Measurements from ENCODE around the gene RNF135. TPM values are rescaled to one million over a fixed set of nuclear protein-coding genes. Genes with fewer than 3 reads are reported as not detected.
A peak's percentile ranks its signal among the peaks of the same experiment; 100 is the strongest.
"Not testable (repeated sequence)": the region's sequence is repeated elsewhere in the genome, so short reads cannot be mapped to it uniquely, and the experiment has no call there.

Gene RNF135
- total RNA-seq, 2 experiments from 2014 or later = 0.29 TPM; not detected in 1

DNA sequence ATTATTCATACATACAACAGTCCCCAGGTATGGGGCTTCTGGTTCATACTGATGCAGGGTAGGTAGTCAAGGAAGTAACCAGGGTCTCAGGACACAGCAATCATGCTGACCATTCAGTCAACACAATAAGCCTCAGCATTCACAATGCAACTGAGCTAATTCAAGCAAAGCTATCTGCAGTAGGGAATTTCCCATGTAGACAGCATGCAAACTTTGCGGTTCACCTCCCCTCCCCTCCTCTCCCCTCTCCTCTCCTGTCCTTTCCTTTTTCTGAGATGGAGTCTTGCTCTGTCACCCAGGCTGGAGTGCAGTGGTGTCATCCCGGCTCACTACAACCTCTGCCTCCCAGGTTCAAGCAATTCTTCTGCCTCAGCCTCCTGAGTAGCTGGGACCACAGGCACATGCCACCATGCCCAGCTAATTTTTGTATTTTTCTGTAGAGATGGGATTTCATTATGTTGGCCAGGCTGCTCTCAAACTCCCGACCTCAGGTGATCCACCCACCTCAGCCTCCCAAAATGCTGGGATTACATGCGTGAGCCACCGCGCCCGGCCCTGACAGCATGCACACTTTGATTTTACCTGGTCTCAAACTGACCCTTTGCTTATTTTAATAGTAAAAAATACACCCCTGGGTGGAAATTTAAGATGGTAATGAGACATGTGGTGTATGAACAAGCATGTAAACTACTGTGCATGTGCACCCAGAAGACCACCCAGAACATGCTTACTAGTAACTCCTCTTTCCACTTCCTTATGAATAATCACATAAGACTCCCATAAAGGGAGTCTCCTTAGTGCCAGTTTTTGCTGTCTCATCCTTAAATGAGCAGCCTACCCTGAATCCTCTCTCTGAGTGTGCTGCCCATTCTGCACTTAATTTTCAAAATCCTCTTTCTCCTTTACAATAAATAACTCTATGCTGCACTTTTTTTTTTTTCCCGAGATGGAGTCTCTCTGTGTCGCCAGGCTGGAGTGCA lies 9.3 kb upstream of the RNF135 start:
- peak; percentile 57 for DNase-seq (ENCODE audit: low spot score)
- peaks cover 48% of the 10 kb centered on the region for H3K4me1 ChIP-seq (ENCODE audit: insufficient read depth, low read length, poor library complexity, severe bottlenecking)
- no peaks in the 10 kb centered on the region for H3K9me2 ChIP-seq (ENCODE audit: insufficient read depth, low read length)
- intact Hi-C loops (cut with micrococcal nuclease; ENCODE audit: unreplicated experiment) = no loop called here
- H4K20me1 ChIP-seq (ENCODE audit: insufficient read depth, low read length) = no peaks in the 10 kb centered on the region
- H3K4me2 ChIP-seq (ENCODE audit: low read length) = peak overlapping the region; percentile 70
- 0 out of 2 replicates have a peak, but pooled peaks cover 6% of the 10 kb centered on the region for H3K9me3 ChIP-seq (ENCODE audit: low read length)
- no TSS peak for BruUV-seq (replicated peaks)
- peak overlapping the region; percentile 27 for H3K27ac ChIP-seq (ENCODE audit: low read depth, low read length, poor library complexity, severe bottlenecking)
- TF ChIP-seq EZH2phosphoT487 (IDR thresholded peaks at IDR 0.05; ENCODE audit: borderline replicate concordance, low read depth, low read length) (no peak), CTCF (conservative IDR thresholded peaks at IDR 0.05; ENCODE audit: low read length) (no peak)
- H3K36me3 ChIP-seq (ENCODE audit: insufficient read depth, low read length) = no peaks in the 10 kb centered on the region
- CTCF ChIA-PET (ENCODE audit: unreplicated experiment) = interaction anchor here (1.5 kb wide), 1 partner anchor 9 kb away, joined by 4 read pairs; the partner anchor contains the start of gene RNF135
- H3K4me3 ChIP-seq (ENCODE audit: low read depth, low read length, poor library complexity, severe bottlenecking) = peak overlapping the region; percentile 42
- no peaks in the 10 kb centered on the region for H3K79me2 ChIP-seq (ENCODE audit: insufficient read depth, low read depth, low read length)
- peak overlapping the region; percentile 55; the same call in 1 of the 2 replicates for H2AFZ ChIP-seq (ENCODE audit: low read length)
- POLR2A ChIA-PET = interaction anchor here (0.6 to 0.8 kb wide), 3 partner anchors 11 to 100 kb away, joined by 3 read pairs; no protein-coding TSS in a partner anchor

GRCh38 chr17:30964312-30964711 lies 6.5 kb upstream of the RNF135 start:
- peaks cover 35% of the 10 kb centered on the region for H3K4me1 ChIP-seq (ENCODE audit: insufficient read depth, low read length, poor library complexity, severe bottlenecking)
- not testable (repeated sequence) for H3K4me3 ChIP-seq (ENCODE audit: low read depth, low read length, poor library complexity, severe bottlenecking)
- POLR2A ChIA-PET = interaction anchor here (0.6 kb wide), 1 partner anchor 1454 kb away, joined by 3 read pairs; no protein-coding TSS in a partner anchor

DNA sequence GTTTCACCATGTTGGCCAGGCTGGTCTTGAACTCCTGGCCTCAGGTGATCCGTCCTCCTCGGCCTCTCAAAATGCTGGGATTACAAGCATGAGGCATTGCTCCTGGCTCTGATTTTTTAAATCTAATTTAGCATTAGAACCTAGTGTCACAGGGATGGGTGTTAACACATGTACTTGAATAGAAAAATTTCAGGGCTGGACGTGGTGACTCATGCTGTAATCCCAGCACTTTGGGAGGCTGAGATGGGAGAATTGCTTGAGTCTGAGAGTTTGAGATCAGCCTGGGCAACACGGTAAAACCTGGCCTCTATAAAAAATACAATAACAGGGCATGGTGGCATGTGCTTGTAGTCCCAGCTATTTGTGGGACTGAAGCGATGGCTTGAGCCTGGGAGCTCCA lies 6.0 kb upstream of the RNF135 start:
- Histone ChIP-seq H2AFZ (ENCODE audit: low read length) (no peak overlapping the region), H3K4me3 (ENCODE audit: low read depth, low read length, poor library complexity, severe bottlenecking) (no peak overlapping the region), H3K4me2 (ENCODE audit: low read length) (no peak overlapping the region), H3K9me2 (ENCODE audit: insufficient read depth, low read length) (no peaks in the 10 kb centered on the region), H3K27ac (ENCODE audit: low read depth, low read length, poor library complexity, severe bottlenecking) (no peak overlapping the region), H3K4me1 (ENCODE audit: insufficient read depth, low read length, poor library complexity, severe bottlenecking) (peaks cover 31% of the 10 kb centered on the region), H3K9me3 (ENCODE audit: low read length) (no peaks in the 10 kb centered on the region), H3K36me3 (ENCODE audit: insufficient read depth, low read length) (no peaks in the 10 kb centered on the region), H4K20me1 (ENCODE audit: insufficient read depth, low read length) (no peaks in the 10 kb centered on the region), H3K79me2 (ENCODE audit: insufficient read depth, low read depth, low read length) (no peaks in the 10 kb centered on the region)
- DNase-seq (ENCODE audit: low spot score) = no peak
- TF ChIP-seq CTCF (conservative IDR thresholded peaks at IDR 0.05; ENCODE audit: low read length) (no peak), EZH2phosphoT487 (IDR thresholded peaks at IDR 0.05; ENCODE audit: borderline replicate concordance, low read depth, low read length) (no peak)
- ChIA-PET CTCF (ENCODE audit: unreplicated experiment) (no interaction called here), POLR2A (no interaction called here)
- no TSS peak for BruUV-seq (replicated peaks)
- intact Hi-C loops (cut with micrococcal nuclease; ENCODE audit: unreplicated experiment) = no loop called here

More at GRCh38 chr17:30964312-30964711, 6.5 kb upstream of the RNF135 start:
- H3K4me2 ChIP-seq (ENCODE audit: low read length); H3K9me3 ChIP-seq (ENCODE audit: low read length); H3K79me2 ChIP-seq (ENCODE audit: insufficient read depth, low read depth, low read length); intact Hi-C loops (cut with micrococcal nuclease; ENCODE audit: unreplicated experiment); CTCF ChIA-PET (ENCODE audit: unreplicated experiment); BruUV-seq (replicated peaks); H4K20me1 ChIP-seq (ENCODE audit: insufficient read depth, low read length); H3K9me2 ChIP-seq (ENCODE audit: insufficient read depth, low read length); H3K36me3 ChIP-seq (ENCODE audit: insufficient read depth, low read length); H2AFZ ChIP-seq (ENCODE audit: low read length); DNase-seq (ENCODE audit: low spot score); H3K27ac ChIP-seq (ENCODE audit: low read depth, low read length, poor library complexity, severe bottlenecking): not testable (repeated sequence)

All from OCI-LY7 (cell line).